VCaP (cell line): Measurements from ENCODE around the gene MAZ.

Experiments
- H3K27ac ChIP-seq: fragments of 450-650 bp; 2 replicates; pipeline ENCODE4 v1.5.1; 2017
- TF ChIP-seq, protein P1 (sequence below): fragments of 450-650 bp; conservative IDR thresholded peaks from 2 replicates; pipeline ENCODE4 v1.5.1; 2017; ENCODE audit warnings: mild to moderate bottlenecking, moderate library complexity

MAZ gene

DNA sequence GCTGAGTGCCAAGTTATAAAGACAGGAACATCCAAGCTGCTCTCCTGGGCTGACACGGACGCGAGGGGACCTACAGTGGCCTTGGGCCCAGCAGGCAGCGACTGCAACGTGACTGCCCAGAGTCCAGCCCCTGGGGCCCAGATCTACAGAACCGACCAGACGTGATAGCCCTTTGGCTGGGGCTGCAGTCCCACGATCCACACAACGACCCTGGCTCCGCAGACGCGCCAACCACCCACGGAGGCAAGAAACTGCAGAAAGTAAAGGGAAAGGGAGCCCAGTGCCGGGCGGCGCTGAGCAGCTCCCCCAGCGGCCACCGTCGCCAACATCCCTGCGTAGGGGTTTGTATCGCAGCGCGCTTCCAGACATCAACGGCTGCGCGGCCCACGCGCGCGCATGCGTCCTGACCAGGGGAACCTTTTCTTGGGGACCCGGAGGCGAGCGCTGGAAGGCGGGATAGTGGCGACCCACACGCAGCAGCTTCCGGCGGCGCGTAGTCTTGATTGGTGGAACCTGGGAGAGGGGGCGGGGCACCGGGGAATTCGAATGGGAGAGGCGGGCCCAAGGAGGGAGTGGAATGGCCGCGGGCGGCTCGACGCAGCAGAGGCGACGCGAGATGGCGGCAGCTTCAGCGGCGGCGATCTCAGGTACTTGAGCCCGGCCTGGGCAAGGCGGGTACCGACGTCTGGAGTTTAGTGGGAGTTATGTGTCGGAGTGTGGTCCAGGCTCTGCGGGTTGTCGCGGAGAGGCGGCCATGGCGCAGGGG lies 16.0 kb upstream of the MAZ start, which contains the start of gene KIF22:
KIF22 (plus strand) TSS at position 569 of the 766 bp plus-strand sequence; CDS start at position 578, 9 bp downstream.
- TF ChIP-seq, protein P1, sequence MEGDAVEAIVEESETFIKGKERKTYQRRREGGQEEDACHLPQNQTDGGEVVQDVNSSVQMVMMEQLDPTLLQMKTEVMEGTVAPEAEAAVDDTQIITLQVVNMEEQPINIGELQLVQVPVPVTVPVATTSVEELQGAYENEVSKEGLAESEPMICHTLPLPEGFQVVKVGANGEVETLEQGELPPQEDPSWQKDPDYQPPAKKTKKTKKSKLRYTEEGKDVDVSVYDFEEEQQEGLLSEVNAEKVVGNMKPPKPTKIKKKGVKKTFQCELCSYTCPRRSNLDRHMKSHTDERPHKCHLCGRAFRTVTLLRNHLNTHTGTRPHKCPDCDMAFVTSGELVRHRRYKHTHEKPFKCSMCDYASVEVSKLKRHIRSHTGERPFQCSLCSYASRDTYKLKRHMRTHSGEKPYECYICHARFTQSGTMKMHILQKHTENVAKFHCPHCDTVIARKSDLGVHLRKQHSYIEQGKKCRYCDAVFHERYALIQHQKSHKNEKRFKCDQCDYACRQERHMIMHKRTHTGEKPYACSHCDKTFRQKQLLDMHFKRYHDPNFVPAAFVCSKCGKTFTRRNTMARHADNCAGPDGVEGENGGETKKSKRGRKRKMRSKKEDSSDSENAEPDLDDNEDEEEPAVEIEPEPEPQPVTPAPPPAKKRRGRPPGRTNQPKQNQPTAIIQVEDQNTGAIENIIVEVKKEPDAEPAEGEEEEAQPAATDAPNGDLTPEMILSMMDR, result peak; percentile 81
- peak within 1 kb of the TSS; percentile 92 for H3K27ac ChIP-seq

DNA sequence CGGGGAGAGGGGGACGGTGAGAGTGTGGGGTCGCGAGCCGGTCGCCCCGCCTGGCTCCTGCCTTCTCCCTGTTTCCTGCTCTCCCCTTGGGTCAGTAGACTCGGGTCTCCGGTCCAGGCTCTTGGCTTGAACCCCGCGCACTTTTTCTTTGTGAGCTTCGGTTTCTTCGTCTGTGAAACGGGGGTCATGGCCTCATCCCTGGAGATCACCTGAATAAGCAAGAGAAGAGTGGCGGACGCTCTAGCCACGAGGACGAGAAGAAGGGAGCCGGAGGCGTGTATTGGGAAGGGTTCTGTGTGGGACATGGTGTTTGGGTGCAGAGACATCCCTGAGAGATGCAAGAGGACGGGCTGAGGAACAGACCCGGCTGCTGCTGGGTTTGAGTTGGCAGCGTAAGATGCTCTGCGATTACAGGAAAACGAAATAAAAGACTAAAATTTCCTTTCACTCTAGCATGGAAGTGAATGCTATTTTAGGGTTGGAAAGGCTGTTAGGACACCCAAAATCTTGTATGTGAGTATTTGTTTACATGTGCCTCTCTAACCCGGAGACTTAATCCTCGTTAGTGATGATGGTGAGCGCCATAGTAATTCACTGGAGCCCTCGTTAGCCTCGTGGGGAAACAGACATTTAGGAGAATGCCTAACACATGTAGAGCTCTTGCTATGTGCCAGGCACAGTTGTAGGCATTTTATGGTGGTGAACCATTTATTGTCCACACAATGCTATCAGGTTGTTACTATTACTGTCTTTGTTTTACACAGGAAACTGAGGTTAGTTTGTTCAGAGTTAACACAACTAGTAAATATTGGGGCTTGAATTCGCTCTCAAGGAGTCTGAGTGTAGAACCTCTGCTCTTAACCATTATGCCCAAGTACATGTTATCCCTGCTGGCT lies 15.1 kb upstream of the MAZ start:
- TF ChIP-seq, protein P1, result no peak

DNA sequence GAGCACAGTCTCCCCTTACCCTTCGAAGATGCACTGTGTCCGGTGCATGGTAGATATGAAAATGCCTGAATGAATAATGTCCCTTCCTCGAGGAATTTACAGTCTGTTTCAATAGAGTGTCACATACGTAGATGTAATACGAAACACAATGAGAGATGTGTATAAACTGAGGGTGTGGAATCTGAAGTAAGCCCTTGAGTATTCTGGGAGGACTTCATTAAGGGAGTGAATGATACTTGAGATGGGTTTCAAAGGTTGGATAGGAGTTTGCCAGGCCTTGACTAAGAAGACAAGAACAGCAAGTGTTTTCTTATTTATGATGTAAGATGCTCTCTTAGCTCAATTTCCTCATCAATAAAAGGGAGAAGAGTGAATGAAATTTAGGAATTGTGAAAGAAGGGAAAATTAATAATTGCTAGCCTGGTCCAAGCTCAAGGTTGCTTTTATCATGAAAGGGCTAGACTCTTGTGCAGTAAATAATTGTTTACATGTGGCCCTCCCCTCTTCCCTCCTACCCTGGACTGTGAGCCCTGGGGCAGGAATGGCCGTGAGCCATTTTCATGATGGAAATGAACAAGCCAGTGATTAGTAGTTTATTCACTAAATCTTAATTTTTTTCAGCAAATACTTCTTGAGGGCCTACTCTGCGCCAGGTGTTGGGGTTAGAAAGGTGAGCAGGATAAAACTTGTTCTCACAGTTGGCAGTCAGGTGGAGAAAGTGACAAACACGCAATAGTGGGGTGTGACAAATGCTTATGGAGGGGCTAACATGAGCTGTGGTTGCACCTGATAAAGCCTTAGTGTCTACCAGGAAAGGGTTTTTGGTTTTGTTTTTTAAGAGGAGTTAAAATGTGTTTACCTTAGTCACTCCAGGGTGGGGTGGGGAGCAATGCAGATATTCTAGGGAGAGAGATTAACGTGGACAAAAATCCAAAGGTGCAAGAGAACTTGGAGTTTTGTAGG lies 14.2 kb upstream of the MAZ start:
- TF ChIP-seq, protein P1, result no peak
- H3K27ac ChIP-seq, result peak overlapping the region; percentile 92

More for the DNA sequence above, 15.1 kb upstream of the MAZ start:
- peak overlapping the region; percentile 92 for H3K27ac ChIP-seq

DNA sequence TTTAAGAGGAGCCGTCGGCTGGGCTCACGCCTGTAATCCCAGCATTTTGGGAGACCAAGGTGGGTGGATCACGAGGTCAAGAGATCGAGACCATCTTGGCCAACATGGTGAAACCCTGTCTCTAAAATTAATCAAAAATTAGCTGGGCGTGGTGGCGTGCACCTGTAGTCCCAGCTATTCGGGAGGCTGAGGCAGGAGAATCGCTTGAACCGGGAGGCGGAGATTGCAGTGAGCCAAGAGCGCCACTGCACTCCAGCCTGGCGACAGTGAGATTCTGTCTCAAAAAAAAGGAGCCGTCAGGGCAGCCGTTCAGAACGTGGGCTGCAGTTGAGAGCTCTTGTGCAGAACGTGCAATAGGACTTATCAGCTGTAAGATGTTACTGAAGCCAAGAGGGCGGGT lies 13.2 kb upstream of the MAZ start:
- H3K27ac ChIP-seq, result peak overlapping the region; percentile 92

DNA sequence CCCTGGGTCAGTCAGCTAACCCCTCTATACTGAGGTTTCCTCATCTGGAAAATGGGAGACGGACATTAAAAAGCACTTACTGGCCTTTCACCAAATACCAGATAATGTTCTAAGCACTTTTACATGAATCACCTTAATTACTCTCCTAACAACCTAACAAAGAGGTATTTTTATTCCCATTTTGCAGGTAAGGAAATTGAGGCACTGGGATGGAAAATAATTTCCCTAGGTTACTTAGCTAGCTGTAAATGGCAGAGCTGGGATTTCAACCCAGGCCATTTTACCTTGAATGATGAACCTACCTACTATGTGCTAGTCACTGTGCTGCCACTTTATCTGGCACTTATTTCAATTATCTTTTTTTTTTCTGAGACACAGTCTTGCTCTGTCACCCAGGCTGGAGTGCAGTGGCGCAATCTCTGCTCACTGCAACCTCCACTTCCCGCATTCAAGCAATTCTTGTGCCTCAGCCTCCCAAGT lies 12.1 kb upstream of the MAZ start:
- peak overlapping the region; percentile 92 for H3K27ac ChIP-seq
- TF ChIP-seq, protein P1, result no peak

DNA sequence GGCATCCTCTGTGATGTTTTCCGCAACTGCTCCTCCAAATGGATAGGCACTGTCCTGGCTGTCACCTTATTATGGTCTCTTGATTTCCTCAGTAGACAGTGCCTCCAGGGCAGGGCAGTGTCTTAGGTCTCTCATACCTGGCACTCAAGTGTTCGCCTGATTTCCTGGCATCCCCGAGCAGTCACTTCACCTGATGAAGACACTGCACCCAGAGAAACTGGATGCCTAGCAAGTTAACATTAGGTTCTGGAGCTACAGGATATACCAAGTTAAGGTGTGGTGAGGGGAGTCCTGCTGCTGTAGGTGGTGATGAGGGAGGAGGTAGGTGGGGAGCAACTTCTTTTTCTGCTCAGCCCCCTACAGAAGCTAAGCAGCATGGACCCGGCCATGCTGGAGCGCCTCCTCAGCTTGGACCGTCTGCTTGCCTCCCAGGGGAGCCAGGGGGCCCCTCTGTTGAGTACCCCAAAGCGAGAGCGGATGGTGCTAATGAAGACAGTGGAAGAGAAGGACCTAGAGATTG lies 3.9 kb upstream of the MAZ start:
- TF ChIP-seq, protein P1, result no peak
- H3K27ac ChIP-seq, result peak overlapping the region; percentile 92

DNA sequence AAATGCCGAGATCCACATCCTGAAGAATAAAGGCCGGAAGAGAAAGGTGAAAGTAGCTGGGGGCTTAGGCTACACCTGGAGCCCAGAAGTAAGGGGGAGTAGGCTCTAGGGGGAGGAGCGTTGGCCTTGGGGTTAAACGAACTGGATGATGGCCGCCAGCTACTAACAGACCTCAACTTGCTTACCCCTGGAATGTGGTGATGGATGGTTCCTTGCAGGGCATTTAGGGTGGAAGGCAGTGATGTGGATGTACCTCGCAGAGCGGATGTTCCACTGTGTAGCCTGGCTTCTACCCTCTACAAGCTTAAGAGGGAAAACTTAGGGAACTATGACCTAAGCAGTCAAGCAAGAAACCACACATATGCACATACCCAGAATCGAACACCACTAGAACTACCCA lies 2.3 kb upstream of the MAZ start:
- peak overlapping the region; percentile 92 for H3K27ac ChIP-seq
- TF ChIP-seq, protein P1, result no peak
